Hematopoietic multipotent progenitor cell treated with erythropoietin and hydrocortisone succinate and interleukin-3 and kit ligand, for 17 days (in vitro differentiated cells): Measurements from ENCODE around the gene PF4V1.

Experiments used
- DNase-seq: peaks from one replicate; pipeline ENCODE4 v3.0.0-alpha.2; 2015; ENCODE audit warnings: low spot score

The PF4V1 gene

GRCh38 chr4:73853246-73853704 lies at the start of gene PF4V1:
Gene PF4V1 (plus strand): TSS chr4:73853296. CDS start chr4:73853363, 67 bp downstream.
- no peak for DNase-seq

DNA sequence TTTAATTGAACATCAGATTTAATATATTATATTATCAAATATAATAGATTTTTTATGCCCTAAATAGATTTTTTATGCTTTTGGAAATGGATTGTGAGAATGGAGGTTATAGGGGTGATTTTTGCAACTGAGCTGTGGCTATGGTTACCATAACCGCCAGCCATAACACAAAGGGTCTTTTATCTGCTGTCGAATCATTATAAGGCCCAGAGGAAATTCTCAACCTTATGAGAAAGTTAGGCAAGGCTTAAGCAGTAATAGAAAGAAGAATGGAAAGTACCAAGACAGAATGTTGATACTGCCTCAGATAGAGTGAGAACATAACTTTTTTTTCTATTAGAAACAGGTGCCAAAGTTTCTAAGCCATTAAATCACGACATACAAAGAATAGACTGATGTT lies 42.9 kb upstream of the PF4V1 start:
- no peak for DNase-seq

- DNase-seq, result no peak
These were observed 41.3 kb upstream of the PF4V1 start for GRCh38 chr4:73811841-73812240.

GRCh38 chr4:73814679-73815078 lies 38.4 kb upstream of the PF4V1 start:
- no peak for DNase-seq

- no peak for DNase-seq
These were observed 38.0 kb upstream of the PF4V1 start for GRCh38 chr4:73815145-73815544.

- no peak for DNase-seq
These were observed 36.3 kb upstream of the PF4V1 start for GRCh38 chr4:73816814-73817213.

DNA sequence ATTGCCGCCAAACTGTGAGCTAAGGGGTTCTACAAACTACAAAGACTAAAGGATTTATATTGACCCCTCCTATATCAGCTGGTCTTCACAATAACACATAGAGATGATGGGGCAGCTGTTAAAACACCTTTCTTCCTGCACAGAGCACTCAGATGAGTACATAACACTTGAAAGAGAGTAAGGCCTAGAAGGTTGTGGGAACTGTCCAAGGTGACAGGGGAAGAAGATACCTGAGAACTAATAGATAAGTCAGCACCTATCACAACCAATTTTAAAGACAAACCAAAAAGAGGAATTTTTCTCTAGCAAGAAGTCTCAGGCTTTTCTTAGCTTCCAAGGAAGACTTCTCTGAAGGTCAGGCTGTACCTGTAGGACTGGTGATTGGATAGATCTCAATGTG lies 35.8 kb upstream of the PF4V1 start:
- DNase-seq, result no peak

DNA sequence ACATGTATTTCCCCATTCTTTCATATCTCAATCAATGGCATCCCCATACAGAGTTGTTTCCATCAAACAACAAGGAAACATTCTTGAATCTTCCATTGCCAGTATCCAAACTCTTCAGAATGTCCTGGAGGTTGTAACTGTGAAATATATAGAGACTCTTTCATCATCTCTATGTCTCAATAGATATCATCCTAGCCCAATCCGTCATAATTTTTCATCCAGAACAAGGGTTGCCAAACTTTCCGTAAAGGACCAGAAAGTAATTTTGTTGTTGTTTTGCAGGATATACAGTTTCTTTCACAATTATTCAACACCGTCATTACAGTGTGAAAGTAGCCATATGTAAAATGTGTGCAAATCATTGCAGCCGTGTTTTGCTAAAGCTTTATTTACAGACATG lies 31.8 kb upstream of the PF4V1 start:
- no peak for DNase-seq

- no peak for DNase-seq
These were observed 30.7 kb upstream of the PF4V1 start for GRCh38 chr4:73822389-73822788.

DNA sequence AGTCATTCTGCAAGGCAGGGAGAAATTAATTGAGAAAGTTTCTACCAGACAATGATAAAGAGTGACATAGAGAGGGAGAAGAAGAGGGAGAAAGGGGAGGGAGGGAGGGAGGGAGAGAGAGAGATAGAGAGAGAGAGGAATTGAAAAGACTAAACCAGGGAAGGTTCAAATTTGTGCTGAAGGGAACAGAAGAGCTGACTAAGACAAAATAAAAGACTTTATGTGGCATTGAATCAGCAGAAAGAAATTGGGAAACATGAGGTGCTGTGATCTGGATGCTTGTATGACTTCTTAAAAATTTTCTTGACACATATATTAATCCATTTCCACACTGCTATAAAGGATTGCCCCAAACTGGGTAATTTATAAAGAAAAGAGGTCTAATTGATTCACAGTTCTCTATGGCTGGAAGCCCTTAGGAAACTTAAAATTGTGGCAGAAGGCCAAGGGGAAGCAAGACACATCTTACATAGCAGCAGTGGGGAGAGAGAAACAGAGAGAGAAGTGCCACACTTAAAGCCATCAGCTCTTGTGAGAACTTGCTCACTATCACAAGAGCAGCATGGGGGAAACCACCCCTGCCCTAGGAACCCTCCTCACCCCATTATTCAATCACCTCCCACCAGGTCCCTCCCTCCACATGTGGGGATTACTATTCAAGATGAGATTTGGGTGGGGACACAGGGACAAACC lies 30.1 kb upstream of the PF4V1 start:
- DNase-seq, result no peak

- DNase-seq, result no peak
These were observed 29.3 kb upstream of the PF4V1 start for GRCh38 chr4:73823760-73824159.

- DNase-seq, result no peak
These were observed 24.1 kb upstream of the PF4V1 start for GRCh38 chr4:73828956-73829355.

DNA sequence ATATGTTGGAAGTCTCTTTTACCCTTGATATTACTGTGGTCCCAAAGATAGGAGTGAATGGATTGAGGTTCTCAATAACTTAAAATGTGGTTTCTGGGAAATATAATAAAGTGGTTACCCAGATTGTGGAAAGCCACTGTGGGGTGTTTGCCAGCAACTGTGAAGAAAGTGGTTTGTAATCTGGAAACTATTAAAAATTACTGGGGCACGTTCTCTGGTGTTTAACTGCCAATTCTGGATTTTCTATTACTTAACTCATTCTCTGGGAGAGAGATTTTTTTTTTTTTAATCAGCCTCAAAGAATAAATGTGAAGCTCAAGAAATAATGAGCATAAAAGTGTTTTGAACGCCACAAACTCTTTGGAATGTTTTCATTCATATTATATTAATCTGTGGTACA lies 21.5 kb upstream of the PF4V1 start:
- DNase-seq, result no peak

DNA sequence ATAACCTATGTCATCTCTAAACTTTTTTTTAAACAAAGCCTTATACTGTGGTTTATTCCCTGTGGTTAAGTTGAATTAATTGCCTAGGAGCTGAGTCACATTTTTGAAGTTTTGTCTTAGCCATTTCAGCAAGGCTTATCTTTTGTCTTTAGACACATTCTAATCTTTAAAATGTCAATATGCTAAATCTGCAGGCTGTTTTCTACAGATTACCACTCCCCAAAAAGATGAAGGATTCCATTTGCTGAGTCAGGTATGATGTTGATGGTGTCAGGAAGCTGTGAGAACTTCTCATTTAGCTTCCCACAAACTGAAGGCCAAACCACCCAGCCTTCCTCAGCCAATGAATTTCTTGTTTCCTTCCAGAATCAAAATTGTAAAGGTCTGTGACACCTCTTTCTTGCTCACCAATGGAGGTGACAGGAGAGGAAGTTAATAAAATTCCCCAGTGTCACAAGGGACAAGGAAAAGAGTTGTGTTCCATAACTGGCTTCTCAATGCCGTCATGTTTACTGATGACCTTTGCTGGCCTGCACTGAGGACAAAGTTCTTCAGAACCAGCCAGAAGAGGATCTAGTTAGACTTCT lies 20.4 kb upstream of the PF4V1 start:
- DNase-seq, result no peak

DNA sequence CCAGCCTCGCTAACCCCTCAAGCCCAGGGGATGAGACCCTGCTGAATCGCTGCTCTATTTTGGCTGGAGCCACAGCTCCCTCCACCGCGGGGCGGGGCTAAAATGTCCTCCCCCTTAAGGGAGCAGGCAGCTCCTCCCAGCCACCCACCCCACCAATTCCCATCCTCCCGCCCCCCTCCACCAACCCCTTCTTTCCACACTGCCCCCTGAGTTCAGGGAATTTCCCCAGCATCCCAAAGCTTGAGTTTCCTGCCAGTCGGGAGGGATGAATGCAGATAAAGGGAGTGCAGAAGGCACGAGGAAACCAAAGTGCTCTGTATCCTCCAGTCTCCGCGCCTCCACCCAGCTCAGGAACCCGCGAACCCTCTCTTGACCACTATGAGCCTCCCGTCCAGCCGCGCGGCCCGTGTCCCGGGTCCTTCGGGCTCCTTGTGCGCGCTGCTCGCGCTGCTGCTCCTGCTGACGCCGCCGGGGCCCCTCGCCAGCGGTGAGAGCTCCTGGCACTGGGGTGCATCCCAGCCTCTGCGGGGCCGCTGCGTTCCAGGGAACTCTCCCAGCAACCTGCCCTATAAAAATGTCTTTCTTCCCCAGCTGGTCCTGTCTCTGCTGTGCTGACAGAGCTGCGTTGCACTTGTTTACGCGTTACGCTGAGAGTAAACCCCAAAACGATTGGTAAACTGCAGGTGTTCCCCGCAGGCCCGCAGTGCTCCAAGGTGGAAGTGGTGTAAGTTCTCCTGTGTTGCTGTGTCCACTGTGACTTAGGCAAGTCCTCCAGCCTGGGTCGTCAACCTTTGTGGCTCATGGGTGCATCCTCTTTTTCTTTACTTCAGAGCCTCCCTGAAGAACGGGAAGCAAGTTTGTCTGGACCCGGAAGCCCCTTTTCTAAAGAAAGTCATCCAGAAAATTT lies 16.5 kb upstream of the PF4V1 start, which contains the start of gene CXCL6:
CXCL6 (plus strand) TSS at position 306 of the 907 bp plus-strand sequence; CDS start at position 379, 73 bp downstream.
- no peak for DNase-seq

DNA sequence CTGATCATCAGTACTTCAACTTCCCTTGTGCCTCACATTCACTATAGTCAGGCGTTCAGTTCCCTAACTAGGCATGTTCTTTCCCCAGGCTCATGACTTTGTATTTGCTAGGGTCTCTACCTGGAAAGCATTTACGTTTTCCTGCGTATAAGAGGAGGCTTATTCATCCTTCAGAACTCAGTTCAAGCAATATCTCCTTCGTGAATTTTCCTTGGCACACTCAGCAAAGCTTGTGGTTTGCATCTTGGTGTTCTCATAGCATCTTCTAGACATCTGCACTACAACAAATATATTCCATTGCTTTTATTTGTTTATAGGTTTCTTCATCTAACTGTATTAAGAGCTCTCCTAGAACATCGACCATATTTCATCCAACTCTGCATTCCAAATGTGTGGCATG lies 14.0 kb upstream of the PF4V1 start:
- no peak for DNase-seq

DNA sequence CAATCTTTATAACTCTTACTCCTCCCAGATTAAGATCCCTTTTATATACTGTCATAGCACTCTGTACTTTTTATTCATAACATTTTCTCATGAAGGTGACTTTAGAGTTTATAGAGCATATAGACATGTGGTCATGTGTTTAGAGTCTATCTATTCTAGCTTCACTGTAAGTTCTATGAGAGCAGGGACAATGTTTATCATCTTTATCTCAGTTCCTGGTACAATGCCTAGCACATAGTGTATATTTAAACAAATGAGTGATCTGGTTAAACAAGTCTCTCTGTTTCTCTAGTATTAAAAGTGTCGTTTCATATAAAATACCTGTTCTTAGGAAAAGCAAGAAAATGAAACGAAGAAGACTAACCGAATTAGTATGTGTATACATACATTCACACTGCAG lies 13.4 kb upstream of the PF4V1 start:
- DNase-seq, result no peak

GRCh38 chr4:73841243-73841925 lies 11.7 kb upstream of the PF4V1 start:
- no peak for DNase-seq

GRCh38 chr4:73842696-73843095 lies 10.4 kb upstream of the PF4V1 start:
- DNase-seq, result no peak

DNA sequence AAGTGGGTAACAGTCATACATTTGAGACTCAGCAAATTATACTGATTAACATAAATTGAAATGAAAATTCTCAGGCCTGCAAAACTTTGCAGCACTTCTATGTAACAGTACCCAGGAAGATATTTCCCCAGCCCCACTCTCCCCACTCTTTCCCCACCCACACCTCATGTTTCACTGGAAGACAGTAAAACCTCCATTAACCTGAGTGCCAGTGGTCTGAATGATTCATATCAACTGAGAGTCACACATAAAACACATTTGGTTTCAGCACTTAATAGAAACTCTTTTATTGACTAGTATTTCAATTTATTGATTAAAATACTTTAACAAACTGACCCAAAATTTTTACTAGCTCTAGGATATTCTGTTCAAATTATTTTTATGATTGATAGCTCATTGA lies 9.7 kb upstream of the PF4V1 start:
- DNase-seq, result no peak

GRCh38 chr4:73844345-73844744 lies 8.8 kb upstream of the PF4V1 start:
- DNase-seq, result no peak

DNA sequence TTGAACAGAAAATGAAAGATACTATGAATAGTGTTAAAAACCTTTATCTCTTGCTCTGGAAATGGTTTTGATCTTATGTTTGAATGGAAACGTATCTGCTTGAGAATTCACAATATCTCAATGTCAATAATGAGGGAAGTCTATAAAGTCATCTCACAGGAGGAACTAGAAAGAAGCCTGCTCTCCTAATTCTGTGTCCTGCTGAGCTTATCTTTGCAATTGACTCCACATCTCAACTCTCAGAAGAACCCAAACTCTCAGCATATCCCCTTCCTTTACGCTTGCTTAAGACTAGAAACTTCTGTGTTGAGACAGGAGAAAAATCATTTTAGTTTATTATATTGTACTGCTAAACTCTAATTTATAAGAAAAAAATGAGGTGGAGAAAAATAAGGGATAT lies 8.3 kb upstream of the PF4V1 start:
- no peak for DNase-seq
